Glutamatergic neuron (in vitro differentiated cells): ENCODE data around the gene PRRT1. TPM values are rescaled to one million over a fixed set of nuclear protein-coding genes. Genes with fewer than 3 reads are reported as not detected.

Experiments
- DNase-seq: peaks from one replicate; pipeline ENCODE4 v3.0.0; 2022
- H3K27ac Mint-ChIP-seq: one replicate; pipeline ENCODE4 v1.8.0; 2020; ENCODE audit warnings: mild to moderate bottlenecking, mixed read lengths, inconsistent platforms; ENCODE audit not compliant: unreplicated experiment
- H3K27me3 Mint-ChIP-seq: one replicate; pipeline ENCODE4 v1.8.0; 2020; ENCODE audit warnings: mild to moderate bottlenecking, moderate library complexity, mixed read lengths, inconsistent platforms; ENCODE audit not compliant: unreplicated experiment
- H3K36me3 Mint-ChIP-seq: one replicate; pipeline ENCODE4 v1.8.0; 2020; ENCODE audit warnings: mild to moderate bottlenecking, mixed read lengths, inconsistent platforms; ENCODE audit not compliant: unreplicated experiment
- H3K4me1 Mint-ChIP-seq: one replicate; pipeline ENCODE4 v1.8.0; 2020; ENCODE audit warnings: mild to moderate bottlenecking, low read depth, mixed read lengths, inconsistent platforms; ENCODE audit not compliant: unreplicated experiment
- H3K4me3 Mint-ChIP-seq: one replicate; pipeline ENCODE4 v1.8.0; 2020; ENCODE audit warnings: mild to moderate bottlenecking, mixed read lengths, inconsistent platforms; ENCODE audit not compliant: unreplicated experiment
- H3K9me3 Mint-ChIP-seq: one replicate; pipeline ENCODE4 v1.8.0; 2020; ENCODE audit warnings: mild to moderate bottlenecking, moderate library complexity, mixed read lengths, inconsistent platforms; ENCODE audit not compliant: unreplicated experiment
- total RNA-seq: library from RNA; stranded (reverse); fragmentation: NEBNext Ultra II Directional; extraction: Animal tissue kit (Norgen Biotek cat#: 25700); gene quantifications from one replicate; pipeline ENCODE4 v1.2.1, GENCODE V29; 2021; ENCODE audit not compliant: unreplicated experiment
- TF ChIP-seq, protein P1 (sequence below): fragments of 200-600 bp; sonication (generic); IDR thresholded peaks from one replicate; pipeline ENCODE4 v1.5.0; 2021; ENCODE audit not compliant: partially characterized antibody, unreplicated experiment

Gene PRRT1
- total RNA-seq, 1 donor from 2014 or later, result 5.1 TPM

GRCh38 chr6:32170294-32170693 lies 18.6 kb upstream of the PRRT1 start:
- TF ChIP-seq, protein P1, sequence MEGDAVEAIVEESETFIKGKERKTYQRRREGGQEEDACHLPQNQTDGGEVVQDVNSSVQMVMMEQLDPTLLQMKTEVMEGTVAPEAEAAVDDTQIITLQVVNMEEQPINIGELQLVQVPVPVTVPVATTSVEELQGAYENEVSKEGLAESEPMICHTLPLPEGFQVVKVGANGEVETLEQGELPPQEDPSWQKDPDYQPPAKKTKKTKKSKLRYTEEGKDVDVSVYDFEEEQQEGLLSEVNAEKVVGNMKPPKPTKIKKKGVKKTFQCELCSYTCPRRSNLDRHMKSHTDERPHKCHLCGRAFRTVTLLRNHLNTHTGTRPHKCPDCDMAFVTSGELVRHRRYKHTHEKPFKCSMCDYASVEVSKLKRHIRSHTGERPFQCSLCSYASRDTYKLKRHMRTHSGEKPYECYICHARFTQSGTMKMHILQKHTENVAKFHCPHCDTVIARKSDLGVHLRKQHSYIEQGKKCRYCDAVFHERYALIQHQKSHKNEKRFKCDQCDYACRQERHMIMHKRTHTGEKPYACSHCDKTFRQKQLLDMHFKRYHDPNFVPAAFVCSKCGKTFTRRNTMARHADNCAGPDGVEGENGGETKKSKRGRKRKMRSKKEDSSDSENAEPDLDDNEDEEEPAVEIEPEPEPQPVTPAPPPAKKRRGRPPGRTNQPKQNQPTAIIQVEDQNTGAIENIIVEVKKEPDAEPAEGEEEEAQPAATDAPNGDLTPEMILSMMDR, result no peak
- DNase-seq, result no peak
- peaks cover 19% of the 10 kb centered on the region for H3K9me3 Mint-ChIP-seq
- no peak overlapping the region for H3K4me3 Mint-ChIP-seq
- peaks cover 6% of the 10 kb centered on the region for H3K36me3 Mint-ChIP-seq
- H3K4me1 Mint-ChIP-seq, result peaks cover 21% of the 10 kb centered on the region
- H3K27me3 Mint-ChIP-seq, result peaks cover 6% of the 10 kb centered on the region
- no peak overlapping the region for H3K27ac Mint-ChIP-seq

- H3K36me3 Mint-ChIP-seq, result peaks cover 6% of the 10 kb centered on the region
- TF ChIP-seq, protein P1, result no peak
- H3K9me3 Mint-ChIP-seq, result peaks cover 15% of the 10 kb centered on the region
- peaks cover 12% of the 10 kb centered on the region for H3K4me1 Mint-ChIP-seq
- DNase-seq, result no peak
- H3K27ac Mint-ChIP-seq, result no peak overlapping the region
- peak overlapping the region; percentile 38 for H3K4me3 Mint-ChIP-seq
- peaks cover 10% of the 10 kb centered on the region for H3K27me3 Mint-ChIP-seq
Observed at GRCh38 chr6:32168807-32169591, 17.3 kb upstream of the PRRT1 start.

DNA sequence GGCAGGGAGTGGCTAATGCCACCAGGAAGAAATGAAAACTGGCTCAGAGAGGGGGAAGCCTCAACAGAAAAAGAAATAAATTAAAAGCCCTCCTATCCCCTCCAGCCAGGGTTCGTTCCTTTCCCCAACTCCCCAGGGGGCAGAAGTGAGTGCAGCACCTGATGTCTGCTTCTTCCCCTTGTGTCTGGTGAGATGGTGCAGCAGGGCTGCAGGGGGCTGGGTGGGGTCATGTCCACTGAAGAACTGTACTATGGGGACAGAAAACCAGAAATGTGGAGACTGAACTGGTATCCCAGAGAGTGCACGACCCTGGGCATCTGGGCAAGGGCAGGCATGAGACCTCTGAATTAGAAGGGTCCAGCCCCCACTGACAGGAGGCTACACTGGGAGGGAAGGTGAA lies 16.6 kb upstream of the PRRT1 start:
- H3K4me3 Mint-ChIP-seq, result peak overlapping the region; percentile 13
- peaks cover 17% of the 10 kb centered on the region for H3K9me3 Mint-ChIP-seq
- H3K36me3 Mint-ChIP-seq, result peaks cover 6% of the 10 kb centered on the region
- peaks cover 10% of the 10 kb centered on the region for H3K27me3 Mint-ChIP-seq
- peaks cover 12% of the 10 kb centered on the region for H3K4me1 Mint-ChIP-seq
- no peak overlapping the region for H3K27ac Mint-ChIP-seq
- TF ChIP-seq, protein P1, result no peak
- DNase-seq, result no peak

- peaks cover 18% of the 10 kb centered on the region for H3K9me3 Mint-ChIP-seq
- DNase-seq, result no peak
Observed at GRCh38 chr6:32167761-32168262, 16.1 kb upstream of the PRRT1 start.

More at GRCh38 chr6:32167761-32168262, 16.1 kb upstream of the PRRT1 start:
- Mint-ChIP-seq H3K36me3 (peaks cover 6% of the 10 kb centered on the region), H3K4me1 (peaks cover 12% of the 10 kb centered on the region), H3K27me3 (peaks cover 14% of the 10 kb centered on the region), H3K27ac (peak overlapping the region; percentile 45), H3K4me3 (peak overlapping the region; percentile 13)
- TF ChIP-seq, protein P1, result no peak
